Measurements from ENCODE around the gene MRPL44. TPM values are rescaled to one million over a fixed set of nuclear protein-coding genes. Genes with fewer than 3 reads are reported as not detected.

MRPL44 gene
- total and polyA plus RNA-seq, 2 of the 8 experiments (the other 6 are each of a cell fraction or from before 2014, with no cell fraction given) = 32.0 to 53.2 TPM

DNA sequence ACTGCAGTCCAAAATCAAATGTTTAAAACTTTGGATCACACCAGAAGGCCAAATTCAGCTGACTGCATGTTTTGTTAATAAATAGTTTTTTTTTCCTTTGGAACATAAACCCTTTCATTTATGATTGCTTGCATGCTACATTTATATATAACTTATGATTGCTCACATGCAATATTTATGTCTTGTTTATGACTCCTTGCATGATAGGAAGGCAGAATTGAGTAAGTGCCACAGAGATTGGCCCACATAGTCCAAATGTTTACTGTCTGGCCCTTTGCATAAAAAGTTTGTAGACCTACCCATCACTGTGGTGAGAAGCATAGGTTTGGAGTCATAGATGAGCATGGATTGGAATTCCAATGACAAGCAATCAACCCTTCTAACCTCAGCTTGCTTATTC, 42.9 kb upstream of the MRPL44 start:
- Histone ChIP-seq H3K36me3 (ENCODE audit: control insufficient read depth in 2 of 4, insufficient read depth in 4 of 4, low read length in 3 of 4) (peaks cover 0 to 27% (median 2%) of the 10 kb centered on the region in 4 experiments; a peak in 6 of 8 replicates), H4K20me1 (replicated peaks in 1 of 2; ENCODE audit: control insufficient read depth in 1 of 2, insufficient read depth in 2 of 2, low read length in 2 of 2) (peaks cover 2 to 8% of the 10 kb centered on the region in 2 experiments), H3K18ac (ENCODE audit: extremely low read depth, low read length) (no peak overlapping the region), H3K27ac (ENCODE audit: low read depth, low read length) (no peak overlapping the region), H3K27me3 (replicated peaks in 1 of 4; ENCODE audit: control insufficient read depth in 3 of 4, extremely low read depth in 1 of 4, insufficient read depth in 3 of 4, low read length in 3 of 4) (no peaks in the 10 kb centered on the region), H2BK20ac (ENCODE audit: low read length) (no peak overlapping the region), H3K4me3 (ENCODE audit: extremely low read depth in 1 of 4, insufficient read depth in 2 of 4, low read depth in 3 of 4, low read length in 4 of 4) (no peak overlapping the region), H3K56ac (replicated peaks; ENCODE audit: insufficient read length, low read depth, low read length) (no peak overlapping the region), H3K4me1 (replicated peaks in 1 of 4; ENCODE audit: control insufficient read depth in 3 of 4, insufficient read depth in 4 of 4, low read length in 3 of 4) (peaks cover 0 to 3% (median 1%) of the 10 kb centered on the region in 4 experiments; a peak in 2 of 7 replicates), H4K8ac (ENCODE audit: extremely low read depth, insufficient read depth, low read length) (no peak overlapping the region), H4K91ac (replicated peaks; ENCODE audit: insufficient read length, low read length) (no peak overlapping the region), H3K4me2 (ENCODE audit: insufficient read depth in 1 of 2, low read depth in 2 of 2, low read length in 2 of 2) (no peak overlapping the region), H3K9me3 (ENCODE audit: insufficient read depth in 2 of 2, low read depth in 1 of 2, low read length in 1 of 2) (no peaks in the 10 kb centered on the region), H3K79me2 (ENCODE audit: control insufficient read depth in 1 of 2, insufficient read depth in 2 of 2, low read length in 2 of 2) (peaks cover 2 to 44% of the 10 kb centered on the region in 2 experiments; a peak in 3 of 4 replicates), H3K23me2 (ENCODE audit: low read depth, low read length) (no peaks in the 10 kb centered on the region), H2BK12ac (ENCODE audit: low read depth, low read length) (no peak overlapping the region), H3K14ac (ENCODE audit: insufficient read length) (no peak overlapping the region), H3K23ac (ENCODE audit: insufficient read length) (no peak overlapping the region), H3K4ac (replicated peaks; ENCODE audit: insufficient read length, low read depth, low read length) (no peak overlapping the region), H2BK15ac (ENCODE audit: low read length) (no peak overlapping the region), H2BK120ac (replicated peaks; ENCODE audit: low read depth, low read length) (no peak overlapping the region), H3K79me1 (ENCODE audit: low read depth, low read length) (peaks cover 6% of the 10 kb centered on the region), H2AFZ (ENCODE audit: low read length) (no peak overlapping the region), H2BK5ac (ENCODE audit: low read depth, low read length) (no peak overlapping the region), H3K9ac (replicated peaks in 1 of 4; ENCODE audit: extremely low read depth in 1 of 4, low read depth in 3 of 4, low read length in 3 of 4) (no peak overlapping the region), H4K5ac (ENCODE audit: insufficient read length, low read depth, low read length) (no peak overlapping the region), H2AK5ac (ENCODE audit: low read depth, low read length) (no peak overlapping the region)
- ChIA-PET CTCF (ENCODE audit: partially characterized antibody) (interaction anchor here (0.6 to 2.3 kb wide), 4 partner anchors 56 to 369 kb away, joined by 3 to 7 read pairs (median 4); no protein-coding TSS in a partner anchor), POLR2A (ENCODE audit: partially characterized antibody) (no interaction called here)
- no peak for TF ChIP-seq JUND (IDR thresholded peaks at IDR 0.05; ENCODE audit: low read length)
- no peak for TF ChIP-seq POLR2AphosphoS5 (IDR thresholded peaks at IDR 0.05; ENCODE audit: low read depth, low read length)
- TF ChIP-seq EGR1 (IDR thresholded peaks at IDR 0.05; ENCODE audit: borderline replicate concordance, low read depth, low read length) = no peak
- TF ChIP-seq SP4 (IDR thresholded peaks at IDR 0.05; ENCODE audit: low read length) = no peak
- TF ChIP-seq CEBPB (IDR thresholded peaks at IDR 0.05; ENCODE audit: low read depth, low read length) = no peak
- DNase-seq (ENCODE audit: low read depth in 1 of 2, low spot score in 2 of 2) (no peak), FAIRE-seq (no peak)

Data from H1 (cell line).